EH (cell line): ENCODE measurements around the gene KIF4A.
"Not testable (repeated sequence)": the region's sequence is repeated elsewhere in the genome, so short reads cannot be mapped to it uniquely, and the experiment has no call there.

Experiments
- DNase-seq: peaks from one replicate; pipeline ENCODE4 v3.0.0-alpha.2; 2015; ENCODE audit warnings: low read depth

Gene KIF4A

DNA sequence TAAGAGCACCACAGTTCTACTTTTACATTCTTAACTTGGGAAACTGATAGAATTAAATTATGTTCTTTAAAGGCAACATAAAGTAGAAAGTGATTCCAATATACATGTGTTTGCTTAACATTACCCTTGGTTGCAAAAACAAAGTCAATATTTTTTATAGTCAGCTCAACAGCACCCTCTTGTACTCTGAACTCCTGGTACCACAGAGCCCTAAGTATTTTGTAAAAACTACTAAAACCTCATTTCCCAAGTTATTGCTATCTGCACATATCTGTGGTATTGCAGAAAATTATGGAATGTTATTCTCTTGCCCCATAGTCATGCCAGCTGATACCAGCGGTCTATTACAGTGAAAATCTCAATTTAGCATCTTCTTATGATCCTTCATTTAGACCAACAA lies 2.9 kb downstream of the KIF4A start:
- DNase-seq, result peak; percentile 18

DNA sequence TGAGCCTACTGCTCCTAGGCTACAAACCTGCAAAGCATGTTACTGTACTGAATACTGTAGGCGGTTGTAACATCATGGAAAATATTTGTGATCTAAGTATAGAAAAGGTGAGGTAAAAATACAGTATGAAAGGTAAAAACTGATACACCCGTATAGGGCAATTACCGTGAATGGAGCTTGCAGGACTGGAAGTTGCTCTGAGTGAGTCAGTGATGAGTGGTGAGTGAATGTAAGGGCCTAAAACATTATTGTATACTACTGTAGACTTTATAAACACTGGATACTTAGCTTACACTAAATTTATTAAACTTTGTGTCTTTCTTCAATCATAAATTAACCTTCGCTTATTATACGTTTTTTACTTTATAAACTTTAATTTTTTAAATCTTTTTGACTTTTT lies 3.7 kb downstream of the KIF4A start:
- peak; percentile 8 for DNase-seq

DNA sequence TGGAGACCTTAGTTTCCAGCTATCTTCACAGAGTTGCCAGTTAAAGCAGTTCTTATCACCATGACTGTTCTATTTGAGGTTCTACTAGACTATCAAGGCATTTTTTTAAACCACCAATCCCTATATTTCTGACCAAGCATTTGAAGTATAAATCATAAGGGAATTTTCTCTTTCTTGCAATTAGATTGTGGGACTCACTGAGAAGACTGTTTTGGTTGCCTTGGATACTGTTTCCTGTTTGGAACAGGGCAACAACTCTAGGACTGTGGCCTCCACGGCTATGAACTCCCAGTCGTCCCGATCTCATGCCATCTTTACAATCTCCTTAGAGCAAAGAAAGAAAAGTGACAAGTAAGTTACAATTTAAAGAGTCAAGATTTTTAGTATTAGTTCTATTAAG lies 11.8 kb downstream of the KIF4A start:
- DNase-seq, result peak; percentile 55

DNA sequence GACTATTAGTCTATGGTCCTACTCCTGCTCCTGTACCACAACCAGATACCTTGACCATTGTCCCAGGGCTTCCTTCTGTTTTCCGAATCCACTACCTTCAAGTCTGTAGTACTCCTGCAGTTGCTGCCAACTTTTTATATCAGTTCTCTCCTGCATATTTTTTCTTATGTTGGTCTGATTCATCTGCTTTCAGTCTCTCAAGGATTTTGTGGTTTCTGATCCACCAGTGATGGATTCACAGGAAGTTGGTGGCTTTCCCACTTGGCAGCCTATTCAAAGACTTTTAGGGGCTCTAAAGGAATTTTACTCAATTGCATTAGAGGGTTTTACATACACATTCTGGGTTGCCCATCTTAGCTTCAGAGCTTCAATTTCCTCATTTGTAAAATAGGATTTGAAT lies 23.6 kb downstream of the KIF4A start:
- DNase-seq, result peak; percentile 66

DNA sequence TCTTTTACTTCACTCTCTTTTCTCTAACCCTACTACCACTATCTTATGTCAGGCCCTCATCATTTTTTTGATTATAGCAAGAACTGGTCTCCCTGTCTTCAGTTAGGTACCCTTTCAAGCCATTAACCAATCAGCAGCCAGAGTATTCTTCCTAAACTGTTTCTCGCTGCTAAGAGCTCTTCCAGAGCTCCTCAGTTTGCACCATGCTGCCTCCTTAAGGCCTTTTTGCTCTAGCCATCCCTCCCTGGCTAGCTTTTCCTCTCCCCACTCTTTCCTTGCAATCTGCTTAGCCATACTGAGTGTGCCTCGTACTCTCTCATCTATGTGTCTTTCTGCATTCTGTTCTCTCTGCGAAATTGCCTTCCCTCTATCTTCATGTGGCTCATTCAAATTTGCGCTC lies 32.9 kb downstream of the KIF4A start:
- DNase-seq, result no peak

DNA sequence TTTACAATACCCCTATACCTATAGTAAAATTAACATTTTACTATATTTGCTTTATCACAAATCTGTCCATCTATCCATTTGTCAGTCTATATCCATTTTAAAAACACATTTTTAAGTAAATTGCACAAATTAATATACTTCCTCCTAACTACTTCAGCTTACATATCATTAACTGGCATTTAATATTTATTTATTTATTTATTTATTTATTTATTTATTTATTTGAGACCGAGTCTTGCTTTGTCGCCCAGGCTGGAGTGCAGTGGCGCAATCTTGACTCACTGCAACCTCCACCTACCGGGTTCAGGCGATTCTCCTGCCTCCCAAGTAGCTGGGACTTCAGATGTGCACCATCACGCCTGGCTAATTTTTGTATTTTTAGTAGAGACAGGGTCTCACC lies 33.7 kb downstream of the KIF4A start:
- DNase-seq, result not testable (repeated sequence)

DNA sequence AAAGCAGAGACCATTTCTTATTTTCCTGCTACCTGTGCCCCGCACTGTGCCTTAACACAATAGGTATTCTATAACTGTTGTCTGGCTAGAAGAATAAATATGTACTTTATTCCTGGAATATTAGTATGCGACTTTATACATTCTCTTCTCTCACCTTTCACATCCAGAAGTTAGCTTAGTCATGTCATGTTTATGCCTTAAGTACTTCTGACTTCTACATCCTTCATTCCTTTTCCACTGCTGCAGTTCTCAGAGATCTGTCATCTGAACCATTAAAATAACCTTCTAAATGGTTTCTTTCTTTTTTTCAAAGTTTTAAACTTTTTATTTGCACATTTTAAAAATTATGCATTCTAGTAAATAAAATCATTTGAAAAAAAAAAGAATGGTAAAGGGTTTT lies 34.4 kb downstream of the KIF4A start:
- DNase-seq, result peak; percentile 11

DNA sequence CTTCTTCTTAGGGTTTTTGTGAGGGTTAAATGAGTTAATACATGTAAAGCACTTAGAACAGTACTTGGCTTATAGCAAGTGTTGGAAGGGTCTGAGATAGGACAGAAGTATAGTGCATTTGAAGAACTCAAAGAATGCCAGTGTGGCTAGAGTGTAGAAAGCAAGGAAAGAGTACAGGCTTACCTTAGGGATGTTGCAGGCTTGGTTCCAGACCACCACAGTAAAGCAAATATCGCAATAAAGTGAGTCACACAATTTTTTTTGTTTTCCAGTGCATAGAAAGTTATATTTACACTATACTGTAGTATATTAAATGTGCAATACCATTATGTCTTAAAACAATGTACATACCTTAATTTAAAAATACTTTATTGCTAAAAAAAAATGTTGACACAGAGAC lies 41.3 kb downstream of the KIF4A start:
- DNase-seq, result no peak

DNA sequence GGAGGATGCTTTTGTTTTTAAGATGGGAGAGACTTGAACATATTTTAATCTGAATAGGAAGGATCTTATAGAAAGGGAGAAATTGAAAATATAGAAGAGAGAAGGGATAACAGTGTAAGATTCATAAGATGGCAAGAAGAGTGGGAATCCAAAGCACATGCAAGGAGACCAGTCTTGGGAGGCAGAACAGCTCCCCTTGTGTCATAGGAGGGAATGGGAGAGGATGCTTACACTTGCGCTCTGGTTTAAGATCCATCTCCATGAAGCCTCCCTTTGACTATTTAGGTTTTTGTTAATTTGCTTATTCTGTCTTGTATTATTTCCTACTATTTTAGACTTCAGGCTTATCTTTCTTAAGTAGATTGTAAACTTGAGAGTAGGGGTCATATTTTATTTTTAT lies 42.7 kb downstream of the KIF4A start:
- DNase-seq, result no peak

DNA sequence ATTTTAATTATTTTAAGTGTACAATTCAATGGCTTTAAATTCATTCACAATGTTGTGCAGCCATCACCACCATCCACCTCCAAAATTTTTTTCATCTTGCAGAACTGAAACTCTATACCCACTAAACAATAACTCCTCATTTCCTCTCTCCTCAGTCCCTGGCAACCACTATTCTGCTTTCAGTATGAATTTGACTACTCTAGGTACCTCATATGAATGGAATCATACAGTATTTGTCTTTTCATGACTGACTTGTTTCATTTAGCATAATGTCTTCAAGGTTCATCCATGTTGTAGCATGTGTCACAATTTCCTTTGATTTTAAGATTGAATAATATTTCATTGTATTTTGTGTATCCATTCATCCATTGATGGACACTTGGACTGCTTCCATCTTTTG lies 46.9 kb downstream of the KIF4A start:
- DNase-seq, result no peak

DNA sequence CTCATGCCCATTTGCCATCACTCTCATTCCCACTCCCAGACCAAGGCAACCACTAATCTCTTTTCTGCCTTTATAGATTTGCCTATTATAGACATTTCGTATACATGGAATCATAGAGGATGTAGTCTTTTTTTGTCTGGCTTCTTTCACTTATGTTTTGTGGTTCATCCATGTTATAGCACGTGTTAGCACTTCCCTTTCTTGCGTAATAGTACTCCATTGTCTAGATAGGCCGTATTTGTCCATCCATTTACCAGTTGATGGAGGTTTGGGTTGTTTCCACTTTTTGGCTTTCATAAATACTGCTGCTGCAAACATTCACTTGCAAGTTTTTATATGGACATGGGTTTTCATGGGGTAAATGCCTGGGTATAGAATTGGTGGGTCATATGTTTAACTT lies 48.4 kb downstream of the KIF4A start:
- no peak for DNase-seq

DNA sequence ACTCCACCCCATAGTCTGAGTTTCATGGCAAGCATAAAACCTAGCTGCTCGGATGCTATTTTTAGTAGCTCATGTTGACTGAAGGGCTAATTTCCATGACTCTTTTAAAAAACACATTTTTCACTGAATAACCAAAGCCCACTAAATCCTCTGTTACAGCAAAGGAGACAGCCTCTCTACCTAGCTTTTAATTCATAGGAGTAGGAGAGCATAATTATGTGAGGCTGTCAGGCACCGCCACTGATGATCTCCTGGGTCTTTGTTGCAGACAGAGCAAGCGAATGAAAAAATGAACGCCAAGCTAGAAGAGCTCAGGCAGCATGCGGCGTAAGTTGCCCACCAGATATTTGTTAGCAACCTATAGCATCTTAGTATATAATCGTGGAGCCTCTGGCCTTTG lies 53.5 kb downstream of the KIF4A start:
- no peak for DNase-seq

DNA sequence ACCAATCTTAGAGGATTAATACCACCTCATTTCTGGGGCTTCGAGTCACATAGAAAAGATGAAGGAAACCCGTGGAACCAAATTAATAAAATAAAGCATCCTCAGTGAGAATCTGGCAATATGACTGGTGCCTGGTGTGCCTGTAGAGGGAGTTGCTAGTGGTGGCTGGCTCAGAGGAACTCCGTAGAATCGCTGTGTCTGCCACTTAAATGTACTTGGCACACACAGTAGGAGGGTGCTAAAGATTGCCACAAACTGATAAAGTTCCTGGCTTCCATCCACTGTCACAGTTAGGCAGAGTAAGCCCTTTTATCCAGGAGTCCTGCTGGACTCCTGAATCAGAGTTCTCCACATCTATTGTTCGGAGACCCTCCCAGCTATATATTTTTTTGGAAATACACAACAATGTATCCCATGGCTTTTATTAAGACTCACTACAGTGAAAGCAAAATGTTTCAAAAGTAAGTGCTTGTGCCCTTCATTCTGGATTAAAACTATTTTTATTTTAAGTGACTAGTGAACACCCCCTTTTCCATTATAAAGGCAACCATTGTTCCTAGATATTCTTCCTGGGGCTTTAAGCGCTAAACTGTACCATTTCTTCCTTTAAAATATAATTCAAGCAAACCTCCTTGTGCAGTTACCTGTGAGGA lies 56.6 kb downstream of the KIF4A start:
- no peak for DNase-seq

DNA sequence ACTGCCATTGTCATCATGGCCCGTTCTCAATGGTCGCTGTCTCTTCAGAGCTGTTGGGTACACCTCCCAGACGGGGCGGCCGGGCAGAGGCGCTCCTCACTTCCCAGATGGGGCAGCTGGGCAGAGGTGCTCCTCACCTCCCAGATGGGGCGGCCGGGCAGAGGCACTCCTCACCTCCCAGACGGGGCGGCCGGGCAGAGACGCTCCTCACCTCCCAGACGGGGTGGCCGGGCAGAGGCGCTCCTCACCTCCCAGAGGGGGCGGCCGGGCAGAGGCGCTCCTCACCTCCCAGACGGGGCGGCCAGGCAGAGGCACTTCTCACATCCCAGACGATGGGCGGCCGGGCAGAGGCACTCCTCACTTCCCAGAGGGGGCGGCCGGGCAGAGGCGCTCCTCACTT lies 58.9 kb downstream of the KIF4A start:
- DNase-seq, result not testable (repeated sequence)

DNA sequence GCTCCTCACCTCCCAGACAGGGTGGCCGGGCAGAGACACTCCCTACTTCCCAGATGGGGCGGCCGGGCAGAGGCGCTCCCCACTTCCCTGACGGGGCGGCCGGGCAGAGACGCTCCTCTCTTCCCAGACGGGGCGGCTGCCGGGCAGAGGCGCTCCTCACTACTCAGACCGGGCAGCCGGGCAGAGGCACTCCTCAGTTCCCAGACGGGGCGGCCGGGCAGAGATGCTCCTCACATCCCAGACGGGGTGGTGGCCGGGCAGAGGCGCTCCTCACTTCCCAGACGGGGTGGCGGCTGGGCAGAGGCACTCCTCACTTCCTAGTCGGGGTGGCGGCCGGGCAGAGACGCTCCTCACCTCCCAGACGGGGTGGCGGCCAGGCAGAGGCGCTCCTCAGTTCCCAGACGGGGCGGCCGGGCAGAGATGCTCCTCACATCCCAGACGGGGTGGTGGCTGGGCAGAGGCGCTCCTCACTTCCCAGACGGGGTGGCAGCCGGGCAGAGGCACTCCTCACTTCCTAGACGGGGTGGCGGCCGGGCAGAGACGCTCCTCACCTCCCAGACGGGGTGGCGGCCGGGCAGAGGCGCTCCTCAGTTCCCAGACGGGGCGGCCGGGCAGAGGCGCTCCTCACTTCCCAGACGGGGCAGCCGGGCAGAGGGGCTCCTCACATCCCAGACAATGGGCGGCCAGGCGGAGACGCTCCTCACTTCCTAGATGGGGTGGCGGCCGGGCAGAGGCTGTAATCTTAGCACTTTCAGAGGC lies 59.6 kb downstream of the KIF4A start:
- DNase-seq, result not testable (repeated sequence)

DNA sequence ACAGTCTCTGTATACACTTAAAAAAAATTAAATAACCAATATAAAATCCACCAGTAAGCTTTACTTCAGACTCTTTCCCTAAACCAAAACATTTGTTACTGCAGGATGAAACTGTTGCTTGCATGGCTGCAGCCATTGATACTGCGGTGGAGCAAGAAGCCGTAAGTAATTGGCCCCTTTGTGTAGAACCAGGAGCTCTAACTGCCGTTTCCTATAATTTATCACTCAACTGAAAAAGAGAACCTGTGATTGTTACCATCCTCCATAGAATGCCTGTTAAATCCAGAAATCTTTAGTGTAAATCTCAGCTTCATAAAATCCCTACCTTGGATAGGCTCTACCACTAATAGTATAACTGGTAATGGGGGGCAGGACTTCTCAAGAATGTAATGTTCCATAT lies 62.6 kb downstream of the KIF4A start:
- DNase-seq, result no peak

DNA sequence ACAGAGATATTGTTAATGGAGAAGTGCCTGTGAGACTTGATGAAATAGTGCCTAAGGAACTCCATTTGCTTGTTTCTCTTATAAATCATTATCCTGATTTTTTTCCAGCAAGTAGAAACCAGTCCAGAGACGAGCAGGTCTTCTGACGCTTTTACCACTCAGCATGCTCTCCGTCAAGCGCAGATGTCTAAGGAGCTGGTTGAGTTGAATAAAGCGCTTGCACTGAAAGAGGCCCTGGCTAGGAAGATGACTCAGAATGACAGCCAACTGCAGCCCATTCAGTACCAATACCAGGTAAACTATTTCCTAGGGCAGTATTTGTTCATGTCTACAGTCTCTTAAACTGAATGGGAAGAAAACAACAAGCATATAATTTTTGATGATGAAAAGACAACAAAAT lies 63.6 kb downstream of the KIF4A start:
- DNase-seq, result no peak

DNA sequence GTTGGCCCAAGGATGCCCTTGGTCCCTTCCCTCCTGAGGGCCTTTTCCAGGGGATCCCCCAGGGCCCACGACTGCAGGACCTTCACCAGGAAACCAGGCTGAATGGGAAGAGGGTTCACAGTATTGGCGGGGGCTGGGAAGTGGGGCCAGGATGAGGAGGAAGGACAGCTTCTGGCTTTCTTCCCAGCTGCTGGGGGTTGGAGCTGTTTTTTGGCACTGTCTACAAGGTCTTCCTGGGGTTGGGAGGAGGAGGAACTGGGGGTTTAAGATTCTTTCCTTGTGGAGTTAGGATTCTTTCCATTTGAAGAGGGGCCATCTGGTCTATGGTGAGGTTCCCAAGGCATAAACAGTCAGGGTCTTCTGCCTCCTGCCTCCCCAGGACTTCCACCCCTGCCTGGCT lies 64.8 kb downstream of the KIF4A start:
- DNase-seq, result peak; percentile 16

DNA sequence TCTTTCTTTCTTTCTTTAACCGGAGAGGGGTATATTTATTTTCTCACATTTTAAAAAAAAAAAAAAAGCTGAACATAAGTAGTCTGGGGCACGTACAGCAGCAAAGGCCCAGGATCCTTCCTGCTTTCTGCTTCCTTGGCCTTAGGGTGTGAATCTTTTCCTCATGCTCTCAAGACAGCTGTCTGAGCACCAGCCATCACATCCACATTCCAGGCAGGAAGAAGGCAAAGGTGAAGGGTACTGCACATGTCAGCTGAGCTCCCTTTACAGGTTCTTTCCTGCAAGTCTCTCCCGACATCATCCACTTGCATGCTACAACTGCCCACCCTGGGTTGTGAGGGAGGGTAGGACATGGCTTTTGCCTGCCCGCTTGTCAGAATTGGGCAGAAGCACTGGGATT lies 69.6 kb downstream of the KIF4A start:
- no peak for DNase-seq

DNA sequence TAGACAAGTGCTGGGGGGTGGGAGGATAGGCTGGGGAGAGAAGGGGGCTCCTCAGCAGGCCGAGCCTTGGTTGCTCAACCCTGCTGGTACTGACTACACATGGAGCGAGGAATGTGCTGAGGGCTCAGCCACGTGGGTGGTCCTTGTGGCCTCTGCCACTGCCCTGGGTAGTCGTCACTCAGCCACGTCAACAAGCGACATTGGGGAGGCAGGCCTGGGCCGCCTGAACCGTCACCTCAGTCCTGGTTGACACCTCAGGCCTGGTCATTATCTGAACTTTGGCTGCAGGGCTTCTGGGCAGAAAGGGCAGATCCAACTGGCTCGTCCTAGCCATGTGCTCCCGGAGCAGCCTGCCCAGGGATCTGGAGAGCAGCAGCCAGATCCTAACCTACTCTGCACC lies 70.5 kb downstream of the KIF4A start:
- DNase-seq, result no peak

DNA sequence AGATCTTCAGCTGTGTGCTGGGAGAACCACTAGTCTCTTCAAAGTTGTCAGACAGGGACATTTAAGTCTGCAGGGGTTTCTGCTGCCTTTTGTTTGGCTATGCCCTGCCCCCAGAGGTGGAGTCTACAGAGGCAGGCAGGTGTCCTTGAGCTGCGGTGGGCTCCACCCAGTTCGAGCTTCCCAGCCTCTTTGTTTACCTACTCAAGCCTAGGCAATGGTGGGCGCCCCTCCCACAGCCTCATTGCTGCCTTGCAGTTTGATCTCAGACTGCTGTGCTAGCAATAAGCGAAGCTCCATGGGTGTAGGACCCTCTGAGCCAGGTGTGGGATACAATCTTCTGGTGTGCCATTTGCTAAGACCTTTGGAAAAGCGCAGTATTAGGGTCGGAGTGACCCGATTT lies 78.8 kb downstream of the KIF4A start:
- DNase-seq, result not testable (repeated sequence)

DNA sequence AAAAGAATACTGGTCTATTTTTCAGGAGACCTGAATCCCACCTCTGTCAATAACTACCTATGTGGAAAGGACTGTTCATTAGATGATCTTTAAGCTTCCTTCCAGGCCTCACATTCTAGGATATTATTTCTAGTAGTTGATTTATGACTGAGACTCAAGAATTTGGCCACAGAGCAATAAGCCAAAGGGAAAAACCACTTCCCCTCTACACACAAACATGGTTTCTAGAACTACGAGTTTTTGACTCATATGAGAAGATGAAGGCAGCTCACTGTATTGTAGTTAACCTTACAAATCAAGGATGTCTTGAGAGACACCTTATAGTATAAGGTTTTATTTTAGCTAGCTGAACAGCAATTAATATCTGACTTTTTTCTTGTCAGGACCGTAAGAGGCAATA lies 96.3 kb downstream of the KIF4A start:
- peak; percentile 23 for DNase-seq

DNA sequence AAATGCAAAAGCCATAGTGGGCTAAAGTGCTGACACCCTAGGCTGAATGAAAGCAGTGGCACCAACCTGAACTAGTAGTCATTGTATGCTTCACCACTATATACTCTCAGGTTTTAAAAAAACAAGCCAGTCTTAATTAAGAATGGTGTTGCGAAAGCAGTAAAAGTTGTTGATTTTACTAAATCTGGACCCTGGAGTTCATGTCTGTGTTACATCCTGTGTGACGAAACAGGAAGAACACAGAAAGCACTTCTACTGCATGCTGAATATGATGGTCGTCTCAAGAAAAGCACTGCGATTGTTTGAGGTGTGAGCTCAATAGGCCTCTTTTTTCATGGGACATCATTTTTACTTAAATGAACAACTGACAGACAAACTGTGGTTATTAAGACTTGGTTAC lies 109.0 kb downstream of the KIF4A start:
- DNase-seq, result peak; percentile 48

DNA sequence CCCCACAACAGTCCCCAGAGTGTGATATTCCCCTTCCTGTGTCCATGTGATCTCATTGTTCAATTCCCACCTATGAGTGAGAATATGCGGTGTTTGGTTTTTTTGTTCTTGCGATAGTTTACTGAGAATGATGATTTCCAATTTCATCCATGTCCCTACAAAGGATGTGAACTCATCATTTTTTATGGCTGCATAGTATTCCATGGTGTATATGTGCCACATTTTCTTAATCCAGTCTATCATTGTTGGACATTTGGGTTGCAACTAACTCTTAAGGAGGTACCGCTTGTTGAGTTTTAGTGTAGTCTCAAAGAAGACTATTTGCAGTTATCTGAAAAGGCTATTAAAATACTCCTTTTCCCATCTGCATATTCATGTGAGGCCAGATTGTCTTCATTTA lies 110.3 kb downstream of the KIF4A start:
- not testable (repeated sequence) for DNase-seq
